Muscle of back (tissue), 13 donors: ENCODE data around the gene FCGBP. TPM values are rescaled to one million over a fixed set of nuclear protein-coding genes. Genes with fewer than 3 reads are reported as not detected.
"Not testable (repeated sequence)": the region's sequence is repeated elsewhere in the genome, so short reads cannot be mapped to it uniquely, and the experiment has no call there.

Experiments used
- DNase-seq, 3 donors: peaks; one replicate each; pipeline versions ENCODE4 v3.0.0 to v3.0.0-alpha.2; 2013
- long read RNA-seq, 9 donors: transcript quantifications; one replicate each; lab custom pipeline, GENCODE V29; 2026
- polyA plus RNA-seq, 10 donors: library from polyadenylated mRNA; unstranded; fragments of 120-200 nt; gene quantifications; one replicate each; pipeline ENCODE4 v1.2.1, GENCODE V29; 2013; ENCODE audit not compliant: insufficient read length in 10 of 10

FCGBP gene
- 1 to 10 TPM; 2.0 to 5.4 (median 4.7) TPM for polyA plus RNA-seq
- long read RNA-seq, donor 1, partial matches to known transcripts, result 5 of 5 reads
- long read RNA-seq, donor 1, other reads (novel, unspliced or antisense), result 0 of 5 reads
- long read RNA-seq, donor 2, result 0 reads
- long read RNA-seq, donor 3, result 0 reads
- long read RNA-seq, donor 4, result 0 reads
- long read RNA-seq, donor 5, result 0 reads
- long read RNA-seq, donor 6, partial matches to known transcripts, result 5 of 5 reads
- long read RNA-seq, donor 6, other reads (novel, unspliced or antisense), result 0 of 5 reads
- long read RNA-seq, donor 7, result 0 reads
- long read RNA-seq, donor 8, result 0 reads
- long read RNA-seq, donor 9, result 0 reads

DNA sequence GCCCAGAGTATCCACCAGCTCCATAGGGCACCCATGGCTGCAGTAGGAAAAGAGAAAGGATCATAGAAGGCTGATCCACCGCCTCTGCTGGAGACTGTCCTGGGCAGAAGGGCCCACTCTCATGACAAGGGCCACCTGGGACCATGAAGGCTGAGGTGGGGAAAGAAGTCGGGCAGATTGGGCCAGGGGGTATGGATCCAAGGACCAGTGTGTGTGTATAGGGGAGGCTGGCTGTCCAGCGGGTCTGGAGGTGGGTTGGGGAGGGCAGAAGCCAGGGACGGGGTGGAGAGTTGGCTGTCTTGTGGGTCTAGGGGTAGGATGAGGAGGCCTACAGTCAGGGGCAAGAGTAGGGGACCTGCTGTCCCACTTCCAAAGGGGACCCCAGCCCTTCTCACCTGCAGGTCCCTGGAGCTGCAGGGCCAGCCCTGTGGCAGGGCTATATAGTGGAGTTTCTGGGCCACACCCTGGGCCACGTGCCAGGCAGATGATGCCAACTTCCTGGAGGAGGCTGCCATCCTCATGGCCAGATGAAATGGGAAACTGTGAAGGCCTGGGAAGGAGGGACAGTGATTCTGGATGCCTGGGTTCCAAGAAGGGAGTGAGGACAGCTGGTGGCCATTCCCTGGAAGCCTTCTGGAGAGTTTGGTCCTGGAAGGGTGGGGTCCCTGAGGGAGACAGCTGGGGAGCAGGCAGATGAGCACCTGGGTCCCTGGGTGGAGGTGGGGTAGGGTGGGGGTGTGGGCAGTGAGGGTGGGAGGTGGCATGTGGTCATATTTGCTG, at the start of gene FCGBP:
Gene FCGBP (minus strand): TSS at position 51 of the 780 bp plus-strand sequence.
- no peak for DNase-seq

DNA sequence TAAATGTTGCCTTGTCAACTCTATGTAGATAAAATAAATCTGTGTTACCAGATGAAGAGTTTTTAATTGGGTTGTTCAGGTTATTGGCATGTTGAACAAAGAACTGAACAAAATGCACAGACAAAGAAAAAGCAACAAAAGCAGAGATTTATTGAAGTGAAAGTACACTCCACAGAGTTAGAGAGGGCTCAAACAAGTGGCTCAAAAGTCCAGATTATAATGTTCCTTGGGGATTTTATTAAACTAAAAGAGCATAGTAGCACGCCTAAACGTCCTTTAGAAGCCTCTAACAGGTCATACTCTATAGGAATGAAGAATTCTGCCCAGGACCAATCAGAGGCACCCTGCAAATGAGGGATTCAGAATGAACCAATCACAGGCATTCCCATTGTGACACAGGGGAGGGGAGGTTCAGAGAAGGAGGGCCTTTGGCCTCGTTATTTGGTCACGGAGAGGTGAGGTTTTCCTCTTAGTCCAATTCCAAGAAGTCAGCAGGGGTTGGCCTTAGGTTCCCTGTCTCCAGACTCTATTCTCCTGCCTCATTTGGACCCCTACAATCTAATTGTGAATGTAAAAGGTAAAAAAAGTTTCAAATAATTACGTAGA, 49.4 kb upstream of the FCGBP start:
- no peak for DNase-seq

DNA sequence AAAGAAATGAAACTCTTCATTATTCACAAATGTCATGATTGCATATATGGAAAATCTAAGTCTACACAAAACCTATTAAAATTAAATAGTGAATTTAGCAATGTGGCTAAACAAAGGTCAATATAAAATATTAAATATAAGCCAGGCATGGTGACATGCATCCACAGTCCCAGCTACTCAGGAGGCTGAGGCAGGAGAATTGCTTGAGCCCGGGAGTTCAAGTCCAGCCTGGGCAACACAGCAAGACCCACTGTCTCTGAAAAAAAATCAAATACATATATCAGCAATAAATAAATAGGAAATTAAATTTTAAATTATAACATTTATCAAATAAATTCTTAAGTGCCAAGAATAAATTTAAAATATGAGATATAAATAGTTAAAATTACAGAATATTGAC, 48.4 kb upstream of the FCGBP start:
- DNase-seq, result no peak

DNA sequence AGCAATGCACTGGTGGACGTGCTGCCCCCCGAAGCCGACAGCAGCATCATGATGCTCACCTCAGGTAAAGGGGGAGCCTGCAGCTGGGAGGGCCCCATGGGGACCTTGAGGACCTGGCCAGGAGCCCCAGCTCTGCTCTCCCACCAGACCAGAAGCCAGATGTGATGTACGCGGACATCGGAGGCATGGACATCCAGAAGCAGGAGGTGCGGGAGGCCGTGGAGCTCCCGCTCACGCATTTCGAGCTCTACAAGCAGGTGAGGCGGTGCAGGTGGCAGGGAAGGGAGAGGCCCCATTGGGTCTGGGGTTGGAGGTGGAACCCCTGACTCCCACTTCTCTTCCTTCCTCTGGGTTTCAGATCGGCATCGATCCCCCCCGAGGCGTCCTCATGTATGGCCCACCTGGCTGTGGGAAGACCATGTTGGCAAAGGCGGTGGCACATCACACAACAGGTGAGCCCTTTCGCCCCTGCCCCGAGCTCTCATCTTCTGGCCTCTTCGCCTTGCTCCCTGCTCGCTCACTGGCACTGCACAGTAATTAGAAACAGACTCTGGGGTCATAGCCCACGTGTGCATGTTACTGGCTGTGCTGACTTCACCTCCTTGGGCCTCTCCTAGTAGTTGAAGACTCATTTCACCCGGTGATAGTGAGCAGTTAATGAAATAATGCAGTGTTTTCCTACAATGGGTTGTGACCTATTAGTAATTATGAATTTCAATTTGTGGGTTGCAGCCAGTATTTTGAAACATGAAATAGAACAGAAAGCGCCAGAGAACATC, 40.1 kb upstream of the FCGBP start:
- no peak for DNase-seq

DNA sequence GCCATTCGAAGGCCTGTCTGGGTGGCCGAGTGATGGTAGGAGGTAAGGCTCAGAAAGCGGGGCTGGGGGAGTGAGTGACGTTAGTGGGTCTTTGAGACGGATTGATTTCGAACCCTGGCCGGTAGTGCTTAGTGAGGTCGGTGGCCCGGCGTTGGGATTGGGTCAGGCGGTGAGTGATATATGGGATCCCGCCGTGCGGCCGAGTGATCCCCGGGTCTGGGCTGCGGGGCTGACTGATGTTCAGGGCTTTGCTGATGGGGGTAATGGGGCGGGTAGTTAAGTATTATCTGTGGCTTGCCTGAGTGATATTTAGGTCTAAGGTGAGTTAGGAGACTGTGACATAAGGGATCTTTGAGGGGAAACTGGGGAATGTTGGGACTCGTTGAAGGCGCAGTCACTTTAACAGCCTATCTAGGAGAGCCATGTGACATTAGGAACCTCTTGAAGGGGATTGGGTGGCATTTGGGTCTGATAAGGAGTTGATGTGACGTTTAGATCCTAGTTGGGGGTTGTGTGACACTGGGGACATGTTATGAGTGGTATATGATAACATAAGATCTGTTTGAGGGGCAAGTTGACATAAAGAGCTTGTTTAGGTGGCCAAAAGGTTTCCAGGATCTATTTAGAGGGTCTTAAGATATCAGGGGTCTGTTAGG, 37.1 kb upstream of the FCGBP start:
- DNase-seq, result no peak

DNA sequence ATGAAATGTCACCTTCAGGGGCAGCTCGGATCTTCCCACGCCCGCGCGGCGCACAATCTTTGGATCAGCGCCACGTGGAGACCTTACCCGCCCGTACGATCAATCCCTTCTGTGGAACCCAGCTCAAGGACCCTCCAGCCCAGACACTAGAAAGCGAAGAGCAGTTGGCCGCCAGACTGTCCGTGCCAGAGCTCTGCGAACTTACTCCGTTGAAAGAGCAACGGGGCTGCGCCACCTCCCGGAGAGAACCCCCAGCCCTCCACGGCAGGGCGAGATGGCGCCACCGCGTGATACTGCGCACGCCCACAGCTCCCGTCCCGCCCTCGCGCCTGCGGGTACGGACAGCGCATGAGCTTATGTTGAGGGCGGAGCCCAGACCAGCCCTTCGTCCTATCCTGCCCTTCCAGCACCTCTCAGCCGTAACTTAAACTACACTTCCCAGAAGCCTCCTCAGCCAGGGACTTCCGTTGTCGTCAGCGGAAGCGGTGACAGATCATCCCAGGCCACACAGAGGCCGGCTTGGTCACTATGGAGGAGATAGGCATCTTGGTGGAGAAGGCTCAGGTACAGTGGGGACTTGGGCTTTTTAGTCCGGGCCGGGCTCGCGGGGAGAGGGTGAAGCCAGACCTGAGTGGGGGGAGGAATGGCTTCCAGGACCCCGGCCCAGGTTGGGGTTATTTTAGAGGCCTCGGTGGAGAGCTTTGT, 36.4 kb upstream of the FCGBP start, which contains the start of gene PSMC4:
Gene PSMC4 (plus strand): TSS at position 491 of the 705 bp plus-strand sequence. CDS start 38 bp downstream, at position 529.
- DNase-seq, result peak; percentile 99 to 100 (median 99)

DNA sequence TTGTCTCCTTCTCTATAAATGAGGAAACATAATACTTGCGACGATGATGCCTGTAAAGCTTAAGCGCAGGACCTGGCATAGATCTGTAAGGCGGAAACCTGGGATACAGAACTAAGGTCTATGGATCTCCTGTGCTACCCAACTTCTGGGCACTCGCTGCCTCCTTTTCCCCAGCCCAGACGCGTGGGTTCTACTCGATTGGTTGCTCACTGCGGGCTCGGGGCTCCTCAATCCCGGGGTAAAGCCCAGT, 35.9 kb upstream of the FCGBP start:
- DNase-seq, result no peak

DNA sequence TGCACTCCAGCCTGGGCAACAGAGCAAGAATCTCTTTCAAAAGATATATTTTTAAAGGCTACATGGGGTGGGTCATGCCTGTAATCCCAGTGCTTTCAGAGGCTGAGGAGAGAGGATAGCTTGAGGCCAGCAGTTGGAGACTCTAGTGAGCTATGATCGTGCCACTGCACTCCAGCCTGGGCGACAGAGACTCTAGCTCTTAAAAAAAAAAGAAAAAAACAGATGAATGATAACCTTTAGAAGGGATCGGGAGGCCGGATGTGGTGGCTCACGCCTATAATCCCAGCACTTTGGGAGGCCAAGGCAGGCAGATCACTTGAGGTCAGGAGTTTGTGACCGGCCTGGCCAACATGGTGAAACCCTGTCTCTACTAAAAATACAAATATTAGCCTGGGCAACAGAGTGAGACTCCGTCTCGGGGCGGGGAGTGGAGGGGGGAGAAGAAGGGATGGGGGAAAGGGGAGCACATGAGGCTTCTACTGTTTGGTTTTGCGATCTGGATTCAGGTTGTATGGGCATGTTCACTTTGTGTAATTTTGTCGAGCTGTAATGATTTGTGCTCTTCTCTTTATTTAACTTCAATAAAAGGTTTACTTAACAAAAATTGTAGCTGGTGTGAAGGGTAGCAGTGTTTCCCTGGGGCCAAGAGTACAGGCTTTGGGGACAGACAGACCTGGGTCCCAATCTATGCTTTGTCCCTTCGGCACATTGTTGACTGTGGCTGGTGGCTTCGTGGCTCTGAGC, 35.4 kb upstream of the FCGBP start:
- DNase-seq, result no peak

DNA sequence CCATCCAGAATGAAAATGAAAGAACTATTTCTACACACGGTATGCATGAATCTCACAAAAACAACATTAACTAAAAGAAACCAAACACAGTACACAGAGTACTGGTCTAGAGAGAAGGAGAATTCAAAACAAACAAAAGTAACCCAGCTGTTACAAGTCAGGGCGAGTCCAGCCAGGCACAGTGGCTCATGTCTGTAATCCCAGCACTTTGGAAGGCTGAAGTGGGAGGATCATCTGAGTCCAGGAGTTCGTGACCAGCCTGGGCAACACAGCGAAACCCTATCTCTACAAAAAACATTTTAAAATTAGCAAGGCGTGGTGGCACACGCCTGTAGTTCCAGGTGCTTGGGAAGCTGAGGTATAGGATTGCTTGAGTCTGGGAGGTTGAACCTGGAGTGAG, 34.8 kb upstream of the FCGBP start:
- DNase-seq, result no peak

DNA sequence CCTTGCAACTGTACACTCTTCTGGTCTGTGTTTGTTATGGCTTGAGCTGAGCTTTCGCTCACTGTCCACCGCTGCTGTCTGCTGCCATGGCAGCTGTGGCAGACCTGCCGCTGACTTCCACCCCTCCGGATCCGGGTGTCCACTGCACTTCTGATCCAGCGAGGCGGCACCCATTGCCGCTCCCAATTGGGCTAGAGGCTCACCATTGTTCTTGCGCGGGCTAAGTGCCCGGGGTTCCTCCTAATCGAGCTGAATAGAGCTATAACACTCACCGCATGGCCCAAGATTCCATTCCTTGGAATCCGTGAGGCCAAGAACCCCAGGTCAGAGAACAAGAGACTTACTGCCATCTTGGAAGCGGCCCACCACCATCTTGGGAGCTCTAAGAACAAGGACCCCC, 34.4 kb upstream of the FCGBP start:
- no peak for DNase-seq

DNA sequence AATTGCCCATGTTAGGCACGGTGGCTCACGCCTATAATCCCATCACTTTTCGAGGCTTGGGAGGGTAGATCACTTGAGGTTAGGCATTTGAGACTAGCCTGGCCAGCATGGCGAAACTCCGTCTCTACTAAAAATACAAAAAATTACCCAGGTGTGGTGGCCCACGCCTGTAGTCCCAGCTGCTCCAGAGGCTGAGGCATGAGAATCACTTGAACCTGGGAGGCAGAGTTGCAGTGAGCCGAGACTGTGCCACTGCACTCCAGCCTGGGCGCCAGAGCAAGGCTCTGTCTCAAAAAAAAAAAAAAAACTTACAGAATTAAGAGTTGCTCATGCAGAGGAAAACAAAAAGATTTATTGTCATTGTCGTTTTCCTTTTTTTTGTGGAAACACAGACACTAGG, 33.1 kb upstream of the FCGBP start:
- DNase-seq, result no peak

DNA sequence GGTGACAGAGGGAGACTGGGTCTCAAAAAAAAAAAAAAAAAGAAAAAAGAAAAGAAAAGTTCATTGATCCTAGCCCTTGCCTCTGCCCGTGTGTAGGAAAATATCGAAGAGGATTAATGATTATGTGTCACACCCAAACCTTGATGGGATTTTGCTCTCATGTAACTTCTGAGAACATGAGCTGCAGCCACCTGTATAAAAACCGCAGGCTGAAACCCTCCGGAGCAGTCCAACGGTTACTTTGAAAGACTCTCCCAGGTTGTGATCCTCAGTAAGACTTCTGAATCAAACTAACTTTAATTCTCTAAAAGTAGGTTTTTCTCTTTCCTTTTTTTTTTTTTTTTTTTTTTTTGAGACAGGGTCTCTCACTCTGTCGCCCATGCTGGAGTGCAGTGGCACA, 32.2 kb upstream of the FCGBP start:
- no peak for DNase-seq

DNA sequence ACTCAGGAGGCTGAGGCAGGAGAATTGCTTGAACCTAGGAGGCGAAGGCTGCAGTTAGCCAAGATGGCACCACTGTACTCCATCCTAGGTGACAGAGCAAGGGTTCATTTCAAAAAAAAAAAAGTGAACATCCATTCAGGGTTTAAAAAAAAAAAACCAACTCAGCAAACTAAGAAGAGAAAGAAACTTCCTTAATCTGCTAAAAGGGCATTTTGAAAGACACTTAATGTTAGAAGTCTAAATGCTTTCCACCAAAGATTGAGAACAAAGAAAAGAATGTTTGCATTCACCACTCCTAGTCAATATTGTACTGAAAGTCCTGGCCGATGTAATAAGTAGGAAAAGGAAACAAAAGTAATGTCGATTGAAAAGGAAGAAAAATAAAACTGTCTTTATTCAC, 29.5 kb upstream of the FCGBP start:
- no peak for DNase-seq

DNA sequence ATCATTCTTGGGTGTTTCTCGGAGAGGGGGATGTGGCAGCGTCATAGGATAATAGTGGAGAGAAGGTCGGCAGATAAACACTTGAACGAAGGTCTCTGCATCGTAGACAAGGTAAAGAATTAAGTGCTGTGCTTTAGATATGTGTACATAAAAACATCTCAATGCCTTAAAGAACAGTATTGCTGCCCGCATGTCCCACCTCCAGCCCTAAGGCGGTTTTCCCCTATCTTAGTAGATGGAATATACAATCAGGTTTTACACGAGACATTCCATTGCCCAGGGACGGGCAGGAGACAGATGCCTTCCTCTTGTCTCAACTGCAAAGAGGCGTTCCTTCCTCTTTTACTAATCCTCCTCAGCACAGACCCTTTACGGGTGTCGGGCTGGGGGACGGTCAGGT, 25.0 kb upstream of the FCGBP start:
- DNase-seq, result not testable (repeated sequence)

DNA sequence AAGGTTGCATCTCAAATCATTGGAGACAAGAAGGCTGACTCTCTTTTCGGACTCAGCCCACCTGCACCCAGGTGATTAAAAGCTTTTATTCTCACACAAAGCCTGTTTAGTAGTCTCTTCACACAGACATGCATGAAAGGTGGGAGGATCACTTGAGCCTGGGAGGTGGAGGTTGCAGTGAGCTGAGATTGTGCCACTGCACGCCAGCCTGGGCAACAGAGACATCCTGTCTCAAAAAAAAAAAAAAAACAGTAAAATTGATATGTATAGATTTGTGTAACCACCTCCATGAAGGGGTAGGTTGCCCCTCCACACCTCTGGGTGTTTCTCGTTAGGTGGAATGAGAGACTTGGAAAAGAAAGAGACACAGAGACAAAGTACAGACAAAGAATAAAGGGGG, 24.5 kb upstream of the FCGBP start:
- not testable (repeated sequence) for DNase-seq

DNA sequence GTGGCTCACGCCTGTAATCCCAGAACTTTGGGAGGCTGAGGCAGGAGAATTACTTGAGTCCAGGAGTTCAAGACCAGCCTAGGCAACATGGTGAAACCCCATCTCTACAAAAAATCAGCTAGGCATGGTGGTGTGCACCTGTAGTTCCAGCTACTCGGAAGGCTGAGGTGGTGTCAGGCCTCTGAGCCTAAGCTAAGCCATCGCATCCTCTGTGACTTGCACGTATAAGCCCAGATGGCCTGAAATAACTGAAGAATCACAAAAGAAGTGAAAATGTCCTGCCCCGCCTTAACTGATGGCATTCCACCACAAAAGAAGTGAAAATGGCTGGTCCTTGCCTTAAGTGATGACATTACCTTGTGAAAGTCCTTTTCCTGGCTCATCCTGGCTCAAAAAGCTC, 23.5 kb upstream of the FCGBP start:
- DNase-seq, result not testable (repeated sequence)

DNA sequence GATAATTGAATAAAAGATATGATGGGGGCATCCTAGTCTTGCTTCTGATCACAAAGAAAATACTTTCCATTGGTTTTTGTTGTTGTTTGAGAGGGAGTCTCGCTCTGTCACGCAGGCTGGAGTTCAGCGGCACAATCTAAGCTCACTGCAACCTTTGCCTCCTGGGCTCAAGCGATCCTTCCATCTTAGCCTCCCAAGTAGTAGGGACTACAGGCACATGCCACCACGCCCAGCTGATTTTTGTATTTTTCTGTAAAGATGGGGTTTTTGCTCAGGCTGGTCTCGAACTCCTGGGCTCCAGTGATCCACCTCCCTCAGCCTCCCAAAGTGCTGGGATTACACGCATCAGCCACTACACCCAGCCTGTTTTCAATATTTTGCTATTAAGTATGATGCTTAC, 19.5 kb upstream of the FCGBP start:
- DNase-seq, result no peak

DNA sequence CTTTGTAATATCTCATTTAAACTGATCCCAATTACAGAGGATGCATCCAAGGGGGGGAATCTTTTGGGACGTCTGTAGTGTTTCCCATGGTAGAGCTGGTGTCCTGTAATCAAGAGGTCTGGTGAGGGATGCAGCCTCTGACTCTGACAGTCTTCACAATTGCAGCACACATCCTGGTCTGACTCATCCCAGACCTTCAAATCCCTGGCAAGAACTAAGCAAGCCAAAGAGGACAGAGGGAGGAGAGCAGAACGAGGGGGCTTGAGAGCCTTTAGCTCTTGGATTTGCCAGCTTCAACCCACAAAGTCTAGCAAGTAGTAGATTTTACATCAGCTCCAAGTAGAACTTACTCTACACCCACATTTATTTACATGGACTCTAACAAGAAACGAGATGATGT, 17.3 kb upstream of the FCGBP start:
- no peak for DNase-seq

DNA sequence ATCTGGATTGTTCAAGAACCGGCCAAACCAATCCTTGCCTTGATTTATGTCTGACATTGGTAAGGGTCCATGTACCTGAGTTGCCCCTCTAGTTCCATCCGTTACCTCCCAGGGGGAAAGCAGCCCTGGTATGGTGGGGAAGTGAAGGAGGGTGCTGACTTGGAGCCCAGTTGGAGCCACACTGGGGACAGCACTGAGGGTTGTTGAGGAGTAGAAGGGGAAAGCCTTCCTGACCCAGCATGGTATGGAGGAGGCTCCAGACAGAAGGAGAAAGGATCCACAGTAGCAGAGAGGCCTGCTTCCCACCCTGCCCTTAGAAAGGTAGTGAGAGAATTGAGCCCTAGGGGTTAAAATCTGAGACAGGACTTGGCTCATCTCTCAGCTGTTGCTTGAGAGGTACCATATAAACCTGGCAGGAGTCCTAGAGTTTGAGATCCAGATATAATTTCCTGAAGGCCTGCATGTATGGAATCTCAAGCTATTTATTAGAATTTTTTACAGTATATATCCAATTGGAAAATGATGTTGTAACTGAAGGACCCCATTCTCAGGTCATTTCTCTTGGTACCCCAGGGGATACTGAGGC, 16.7 kb upstream of the FCGBP start:
- DNase-seq, result no peak
